HT1080 (cell line): ENCODE data around the gene RAB29. TPM values are rescaled to one million over a fixed set of nuclear protein-coding genes. Genes with fewer than 3 reads are reported as not detected.

ENCODE experiments used
- DNase-seq: peaks from one replicate; pipeline ENCODE4 v3.0.0-alpha.2; 2015; ENCODE audit warnings: low read depth
- total RNA-seq: library from RNA; depleted of rRNA; stranded (reverse); fragments of >200 nt; shearing (Covaris generic); gene quantifications from 2 replicates; pipeline ENCODE4 v1.2.3, GENCODE V29; 2014

Gene RAB29
- total RNA-seq, 1 experiment from 2014 or later, result 22.9 TPM

- no peak for DNase-seq
Measured at GRCh38 chr1:205797168-205797567, 21.9 kb upstream of the RAB29 start.

- no peak for DNase-seq
Measured at GRCh38 chr1:205794011-205794730, 18.9 kb upstream of the RAB29 start.

DNA sequence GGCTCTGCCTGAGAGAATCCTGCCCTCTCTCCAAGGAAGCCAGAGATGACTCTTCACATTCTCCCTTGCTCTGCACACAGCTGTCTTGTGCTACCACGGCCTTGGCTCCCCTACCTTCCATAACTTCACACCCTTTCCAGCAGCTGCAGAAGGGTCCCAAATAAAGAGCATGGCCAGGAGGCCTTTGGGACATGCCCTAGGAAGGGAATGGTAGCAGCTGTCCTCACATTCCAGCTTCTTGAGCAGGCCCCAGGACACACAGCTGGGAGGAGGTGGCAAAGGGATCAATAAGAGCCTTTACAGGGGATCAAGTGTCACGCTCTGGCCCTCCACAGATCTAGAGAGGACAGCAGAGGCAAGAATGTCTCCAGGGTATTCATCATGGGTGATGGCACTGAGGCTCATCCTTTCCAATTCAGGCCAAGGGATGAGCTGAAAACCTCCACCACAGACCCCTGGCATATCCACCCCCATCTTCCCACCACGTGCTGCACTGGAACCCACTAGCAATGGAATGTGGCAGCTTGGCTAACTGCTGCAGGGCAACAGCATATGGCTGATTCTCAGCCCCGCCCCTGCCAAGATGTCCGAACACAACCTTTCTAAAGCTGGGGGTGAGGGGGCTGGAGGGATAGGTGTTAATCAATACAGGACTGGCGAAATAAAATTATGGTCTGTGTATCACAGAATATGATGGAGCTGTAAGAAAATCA lies 17.8 kb upstream of the RAB29 start:
- DNase-seq, result no peak

GRCh38 chr1:205792481-205792881 lies 17.2 kb upstream of the RAB29 start:
- DNase-seq, result no peak

GRCh38 chr1:205791568-205792180 lies 16.4 kb upstream of the RAB29 start:
- DNase-seq, result peak; percentile 44

GRCh38 chr1:205787287-205787916 lies 12.1 kb upstream of the RAB29 start:
- no peak for DNase-seq

DNA sequence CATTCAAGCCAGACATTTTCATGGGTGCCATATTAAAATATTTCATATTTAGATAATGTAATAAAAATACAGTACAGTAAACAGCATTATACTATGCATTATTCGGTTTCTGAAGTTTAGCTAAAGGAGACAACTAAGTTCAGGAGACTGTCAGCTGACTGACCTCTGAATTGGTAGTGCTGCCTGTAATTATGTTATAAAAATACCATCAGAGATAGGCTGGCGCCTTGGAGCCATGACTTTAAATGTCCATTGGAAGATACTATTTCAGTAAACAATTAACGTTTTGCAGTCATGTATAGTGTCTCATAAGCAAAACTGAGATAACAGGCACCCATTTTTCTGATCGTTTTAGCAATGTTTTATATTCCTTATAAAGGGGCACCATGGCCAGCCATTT lies 11.3 kb upstream of the RAB29 start:
- DNase-seq, result no peak

DNA sequence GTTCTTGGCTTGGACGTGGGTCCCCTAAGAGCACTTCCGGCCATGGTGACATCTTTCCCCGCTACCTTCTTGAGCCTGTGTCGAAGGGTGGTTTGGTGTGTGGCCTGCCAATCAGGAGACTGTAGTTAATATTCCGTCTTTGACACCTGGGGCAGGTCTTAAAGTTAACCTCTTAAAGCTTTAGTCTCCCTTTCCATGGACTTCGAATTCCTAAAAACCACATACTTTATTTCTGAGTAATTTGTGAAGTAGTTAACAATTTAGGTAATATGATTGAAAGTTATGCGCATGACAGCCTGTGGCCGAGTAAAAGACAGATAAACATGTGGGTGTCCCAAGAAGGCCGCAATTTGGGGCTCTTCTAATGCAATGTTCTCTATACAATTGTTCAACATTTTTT lies 10.2 kb upstream of the RAB29 start:
- DNase-seq, result no peak

DNA sequence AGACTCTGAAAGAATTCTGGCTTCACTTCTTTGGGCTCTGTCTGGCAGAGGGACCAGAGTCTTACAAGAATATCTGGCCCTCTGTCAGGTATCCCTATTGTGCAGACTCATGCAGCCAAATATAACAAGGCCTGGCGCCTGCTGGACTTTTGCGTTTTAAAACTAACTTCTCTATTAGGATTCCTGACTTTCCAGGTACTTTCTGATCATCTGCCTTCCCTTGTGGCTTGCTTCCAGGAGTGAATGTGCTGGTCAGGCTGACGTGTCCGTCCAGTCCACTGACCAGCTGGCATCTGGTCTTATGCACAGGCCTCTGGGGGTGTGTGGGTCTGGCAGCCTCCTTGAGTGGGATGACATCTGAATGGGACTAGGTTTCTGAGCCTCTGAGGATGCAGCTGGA lies 8.6 kb upstream of the RAB29 start:
- DNase-seq, result no peak

- no peak for DNase-seq
Measured at GRCh38 chr1:205783433-205783795, 8.1 kb upstream of the RAB29 start.

DNA sequence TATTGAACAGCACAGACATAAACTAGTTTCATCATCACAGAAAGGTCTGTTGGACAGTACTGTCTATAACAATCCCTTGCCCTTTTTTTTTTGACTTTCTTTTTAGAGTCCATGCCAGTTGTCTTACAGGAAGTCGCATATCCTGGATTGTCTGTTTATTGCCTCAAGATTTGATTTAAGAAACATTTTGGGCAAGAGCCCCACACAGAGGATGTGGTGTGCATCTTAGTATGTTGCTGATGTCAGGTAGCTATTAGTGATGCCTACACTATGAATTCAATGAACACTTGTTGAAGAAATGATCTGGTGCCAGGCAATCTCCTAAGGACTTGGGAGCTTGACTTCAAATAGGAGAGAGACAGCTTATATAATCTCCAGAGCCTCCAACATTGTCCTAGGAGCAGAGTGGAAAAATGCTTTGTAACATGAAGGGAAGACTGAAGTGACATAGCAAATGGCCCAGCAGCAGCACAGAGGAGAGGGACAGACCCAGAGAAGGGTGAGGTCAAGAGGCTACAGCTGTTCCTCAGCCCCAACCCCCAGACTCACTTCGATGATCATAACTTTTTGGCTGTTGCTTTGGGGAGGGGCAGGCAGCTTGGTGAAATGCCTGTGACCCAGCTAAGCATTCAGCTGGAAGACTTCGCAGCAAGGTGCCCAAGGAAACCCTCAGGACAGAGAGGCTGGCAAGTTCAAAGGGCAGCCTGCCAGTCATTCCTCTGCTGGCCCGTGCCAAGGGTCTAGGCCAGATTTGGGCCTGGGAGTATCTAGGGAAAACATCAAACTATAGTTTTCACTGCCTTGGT lies 7.5 kb upstream of the RAB29 start:
- no peak for DNase-seq

DNA sequence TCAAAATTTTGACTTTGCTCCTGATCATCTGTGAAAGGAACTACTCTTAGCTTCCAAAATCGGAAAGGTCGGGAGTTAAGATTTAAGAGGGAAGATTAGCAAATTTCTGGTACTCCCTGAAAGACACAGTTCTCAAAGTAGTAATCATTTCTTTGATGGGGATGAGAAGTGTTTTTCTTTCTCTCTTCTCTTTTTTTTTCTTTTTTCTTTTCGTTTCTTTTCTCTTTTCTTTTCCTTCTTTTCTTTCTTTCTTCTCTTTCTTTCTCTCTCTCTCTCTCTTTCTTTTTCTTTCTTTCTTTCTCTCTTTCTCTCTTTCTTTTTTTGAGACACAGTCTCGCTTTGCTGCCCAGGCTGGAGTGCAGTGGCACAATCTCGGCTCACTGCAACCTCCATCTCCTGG lies 5.1 kb upstream of the RAB29 start:
- no peak for DNase-seq

DNA sequence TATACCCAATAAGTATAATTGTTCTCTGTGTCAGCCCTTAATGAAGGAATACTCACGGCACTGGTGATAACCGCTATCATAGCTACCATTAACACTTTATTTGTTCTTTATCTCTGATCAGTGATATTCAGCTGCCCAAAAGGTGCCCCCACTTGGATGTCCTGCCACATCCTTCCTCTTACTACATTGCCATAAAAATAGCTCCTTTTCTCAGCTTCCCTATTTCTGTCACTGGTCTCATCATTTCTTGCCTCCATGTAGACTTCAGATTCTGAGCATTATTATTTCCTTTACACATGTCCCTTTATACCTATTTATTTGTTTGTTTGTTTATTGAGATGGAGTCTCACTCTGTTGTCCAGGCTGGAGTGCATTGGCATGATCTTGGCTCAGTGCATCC lies 2.7 kb upstream of the RAB29 start:
- no peak for DNase-seq

GRCh38 chr1:205775717-205776056 lies 405 bp upstream of the RAB29 start:
- no peak for DNase-seq

DNA sequence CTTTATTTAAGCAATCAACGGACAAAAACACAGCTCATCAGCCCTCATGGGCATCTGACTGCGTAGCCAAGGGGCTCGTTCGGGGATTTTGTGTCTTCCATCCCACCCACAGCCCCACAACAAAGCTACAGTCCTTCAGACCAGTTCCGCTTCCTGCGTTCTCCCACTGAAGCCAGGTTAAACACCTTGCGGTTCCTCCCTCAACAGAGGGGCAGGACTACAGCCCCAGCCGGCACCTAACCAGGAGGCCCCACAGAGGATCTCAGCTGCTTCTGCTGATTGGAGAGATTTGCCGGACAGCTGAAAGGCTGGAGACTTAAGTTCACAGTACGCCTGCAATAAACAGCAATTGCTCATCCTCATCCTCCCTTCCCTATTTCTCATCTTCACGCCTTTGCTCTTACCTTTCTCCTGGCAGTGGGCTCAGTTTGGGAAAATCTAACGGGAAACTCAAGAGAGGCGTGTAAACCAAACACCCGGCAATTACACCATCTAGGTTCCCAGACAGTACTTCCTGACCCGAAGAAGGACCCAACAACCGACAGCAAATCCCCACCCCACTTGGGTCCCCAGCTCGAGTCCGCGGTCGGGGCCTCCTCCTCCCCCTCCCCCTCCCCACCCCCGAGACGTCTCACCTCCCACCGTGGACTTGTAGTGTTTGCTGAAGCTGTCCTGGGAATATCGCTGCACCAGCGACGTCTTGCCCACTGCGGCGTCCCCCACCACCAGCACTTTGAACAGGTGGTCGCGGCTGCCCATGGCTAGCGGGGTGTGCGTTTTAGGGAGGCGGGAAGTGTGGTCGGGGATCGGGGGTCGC lies 876 bp downstream of the RAB29 start:
- DNase-seq, result no peak

DNA sequence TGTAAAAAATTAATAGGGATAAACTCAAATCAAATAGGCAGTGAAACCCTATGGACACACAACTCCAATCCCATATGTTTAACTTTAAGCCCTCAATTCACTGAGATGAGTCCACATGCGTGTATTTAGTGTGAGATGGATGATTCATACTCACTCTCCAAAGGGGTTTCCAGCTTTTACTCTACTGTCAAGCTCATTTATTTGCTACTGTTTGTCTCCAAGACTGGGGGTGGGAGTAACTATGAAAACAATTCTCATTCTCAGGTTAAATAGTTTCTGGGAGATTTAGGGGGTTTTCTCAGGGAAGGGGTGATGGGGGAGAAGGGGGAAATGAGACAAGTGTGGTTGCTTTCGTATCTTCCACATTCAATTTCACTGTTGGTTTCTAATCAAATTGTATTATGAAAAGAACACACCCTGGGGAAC lies 2.7 kb downstream of the RAB29 start:
- DNase-seq, result no peak

GRCh38 chr1:205770618-205771017 lies 4.7 kb downstream of the RAB29 start:
- no peak for DNase-seq

- no peak for DNase-seq
Measured at GRCh38 chr1:205769641-205770365, 5.5 kb downstream of the RAB29 start.

GRCh38 chr1:205767248-205767647 lies 8.0 kb downstream of the RAB29 start:
- no peak for DNase-seq

DNA sequence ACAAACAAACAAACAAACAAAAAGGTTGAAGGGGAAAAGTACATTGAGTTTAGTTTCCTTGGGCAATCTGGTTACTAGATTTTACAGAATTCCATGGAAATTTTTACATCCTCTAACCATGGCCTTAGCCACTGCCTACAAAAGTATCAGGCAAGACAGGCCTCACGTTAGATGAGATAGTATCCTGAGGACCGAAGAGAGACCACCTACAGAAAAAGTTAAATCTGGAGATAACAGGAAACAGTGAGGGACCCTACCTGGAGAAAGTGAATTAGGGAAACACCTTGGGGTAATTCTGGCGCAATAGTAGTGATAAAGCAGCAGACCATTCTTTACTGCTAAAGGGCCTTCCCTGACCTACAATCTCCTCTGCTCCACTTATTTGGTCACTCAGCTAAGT lies 8.7 kb downstream of the RAB29 start:
- DNase-seq, result no peak
